ENCODE results near the gene TTYH3. TPM values are rescaled to one million over a fixed set of nuclear protein-coding genes. Genes with fewer than 3 reads are reported as not detected.
A peak's percentile ranks its signal among the peaks of the same experiment; 100 is the strongest.

The TTYH3 gene
- total and polyA plus RNA-seq, 2 donors, result 4.4 to 20.4 TPM

DNA sequence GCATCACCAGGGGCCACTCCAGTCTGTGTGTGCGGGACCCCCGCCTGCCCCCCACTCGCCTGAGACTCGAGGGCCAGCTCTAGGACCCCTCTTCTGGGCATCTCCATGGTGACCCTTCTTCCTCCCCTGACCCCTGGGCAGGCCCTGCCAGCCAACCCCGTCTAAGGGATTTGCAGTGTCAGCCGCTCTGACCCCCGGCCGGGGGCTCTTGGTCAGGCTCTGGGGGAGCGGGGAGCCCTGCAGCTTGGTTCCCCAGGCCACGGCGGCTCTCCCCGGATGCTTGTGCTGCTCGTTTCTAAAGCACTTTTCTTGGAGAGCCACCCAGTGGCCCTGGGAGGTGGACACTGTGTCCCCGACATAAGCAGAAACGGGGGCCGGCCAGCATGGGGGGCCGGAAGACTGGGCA lies 5.3 kb downstream of the TTYH3 start:
- no peak for DNase-seq (ENCODE audit: low read depth in 6 of 9, low spot score in 9 of 9)
- Histone ChIP-seq H3K4me1 (ENCODE audit: control insufficient read depth in 2 of 2, insufficient read depth in 2 of 2, low read length in 2 of 2) (peaks cover 15 to 66% of the 10 kb centered on the region in 2 donors), H3K4me3 (ENCODE audit: low read length in 2 of 2) (no peak overlapping the region), H3K27ac (ENCODE audit: low read depth in 1 of 2, low read length in 1 of 2) (no peak overlapping the region), H3K36me3 (ENCODE audit: control insufficient read depth in 2 of 2, insufficient read depth in 2 of 2, low read length in 1 of 2) (peaks cover 4 to 6% of the 10 kb centered on the region in 2 donors), H3K27me3 (ENCODE audit: control insufficient read depth in 2 of 2, insufficient read depth in 1 of 2, low read length in 1 of 2) (no peaks in the 10 kb centered on the region), H3K9me3 (ENCODE audit: control insufficient read depth in 2 of 2, insufficient read depth in 1 of 2, low read length in 1 of 2) (no peaks in the 10 kb centered on the region)
- 97% methylated on average over 17 of the region's 17 CpGs for WGBS

DNA sequence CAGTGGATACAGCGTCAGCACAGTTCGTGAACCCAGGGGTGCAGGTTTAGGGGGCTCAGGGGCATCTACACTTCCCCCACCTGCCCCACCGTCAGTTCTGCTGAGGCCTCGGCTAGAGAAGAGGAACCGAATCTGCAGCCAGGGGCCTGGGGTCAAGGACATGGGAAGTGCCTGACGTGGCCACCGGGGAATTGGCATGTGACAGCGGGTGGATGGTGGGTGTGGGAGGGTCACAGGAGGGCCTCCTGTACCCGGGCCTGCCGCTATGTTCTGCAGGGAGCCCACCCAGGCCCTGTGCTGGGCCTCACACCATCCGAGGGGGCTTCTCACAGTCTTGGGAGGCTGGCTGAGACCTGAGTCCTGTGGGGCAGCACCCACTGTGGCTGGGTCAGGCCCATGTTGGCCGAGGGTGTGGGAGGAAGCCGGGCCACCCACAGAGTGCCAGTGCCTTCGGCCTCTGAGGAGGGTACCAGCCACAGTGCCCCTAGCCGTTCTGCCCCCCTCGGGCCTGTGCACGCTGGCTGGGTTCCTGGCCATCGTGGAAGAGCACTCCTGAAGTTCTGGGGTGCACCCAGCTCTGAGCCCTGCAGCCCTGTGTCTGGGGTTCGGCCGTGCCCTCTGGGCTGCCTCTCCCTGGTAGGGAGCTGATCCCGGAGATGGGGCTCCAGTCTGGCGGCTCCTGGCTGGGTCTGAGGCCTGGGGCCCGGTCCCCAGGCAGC lies 5.9 kb downstream of the TTYH3 start:
- Histone ChIP-seq H3K27me3 (ENCODE audit: control insufficient read depth in 2 of 2, insufficient read depth in 1 of 2, low read length in 1 of 2) (no peaks in the 10 kb centered on the region), H3K27ac (ENCODE audit: low read depth in 1 of 2, low read length in 1 of 2) (peak overlapping the region in 1 of 2 donors; percentile 50), H3K9me3 (ENCODE audit: control insufficient read depth in 2 of 2, insufficient read depth in 1 of 2, low read length in 1 of 2) (no peaks in the 10 kb centered on the region), H3K36me3 (ENCODE audit: control insufficient read depth in 2 of 2, insufficient read depth in 2 of 2, low read length in 1 of 2) (peaks cover 4 to 6% of the 10 kb centered on the region in 2 donors), H3K4me3 (ENCODE audit: low read length in 2 of 2) (no peak overlapping the region), H3K4me1 (ENCODE audit: control insufficient read depth in 2 of 2, insufficient read depth in 2 of 2, low read length in 2 of 2) (peaks cover 15 to 60% of the 10 kb centered on the region in 2 donors)
- 85% methylated on average over 23 of the region's 23 CpGs for WGBS
- no peak for DNase-seq (ENCODE audit: low read depth in 6 of 9, low spot score in 9 of 9)

DNA sequence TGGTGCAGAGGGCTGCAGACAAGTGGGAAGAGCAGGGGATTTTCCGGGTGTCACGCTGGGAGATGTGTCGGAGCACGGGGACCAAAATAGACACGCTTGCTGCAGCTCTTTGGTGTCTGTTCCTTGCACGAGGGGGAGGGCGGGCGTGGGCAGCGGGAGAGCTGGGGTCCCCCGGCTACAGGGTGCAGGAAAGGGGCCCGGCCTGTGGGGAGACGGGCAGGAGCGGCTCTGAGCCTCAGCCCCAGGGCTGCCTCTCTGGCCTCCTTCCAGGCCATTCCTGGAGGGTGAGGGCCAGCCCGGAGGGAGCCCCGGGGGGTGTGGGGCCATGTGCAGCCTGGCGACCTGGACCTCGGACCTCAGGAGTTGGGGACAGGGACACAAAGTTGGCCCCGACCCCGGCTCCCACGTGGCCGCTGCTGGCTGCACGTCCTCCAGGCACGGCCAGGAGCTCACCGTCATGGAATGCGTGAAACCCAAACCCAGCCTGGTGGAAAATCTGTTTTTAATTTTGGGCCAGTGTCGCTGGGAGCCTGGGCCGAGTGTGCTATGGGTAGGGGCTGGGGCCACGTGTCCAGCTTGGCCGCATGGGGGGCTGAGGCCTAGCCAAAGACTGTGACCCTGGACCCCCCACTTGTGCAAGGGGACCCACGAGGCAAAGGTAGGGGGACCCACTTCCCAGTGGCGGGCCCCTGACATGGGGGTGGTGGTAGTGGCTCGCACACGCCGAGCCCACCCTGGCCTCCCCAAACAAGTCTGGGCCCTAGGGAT lies 6.6 kb downstream of the TTYH3 start:
- DNase-seq (ENCODE audit: low read depth in 6 of 9, low spot score in 9 of 9), result no peak
- H3K9me3 ChIP-seq (ENCODE audit: control insufficient read depth in 2 of 2, insufficient read depth in 1 of 2, low read length in 1 of 2), result no peaks in the 10 kb centered on the region
- H3K27ac ChIP-seq (ENCODE audit: low read depth in 1 of 2, low read length in 1 of 2), result peak overlapping the region; percentile 31 to 50
- peaks cover 8 to 54% of the 10 kb centered on the region in 2 donors for H3K4me1 ChIP-seq (ENCODE audit: control insufficient read depth in 2 of 2, insufficient read depth in 2 of 2, low read length in 2 of 2)
- no peak overlapping the region for H3K4me3 ChIP-seq (ENCODE audit: low read length in 2 of 2)
- H3K36me3 ChIP-seq (ENCODE audit: control insufficient read depth in 2 of 2, insufficient read depth in 2 of 2, low read length in 1 of 2), result peaks cover 4 to 6% of the 10 kb centered on the region in 2 donors
- WGBS, result 95% methylated on average over 34 of the region's 34 CpGs
- H3K27me3 ChIP-seq (ENCODE audit: control insufficient read depth in 2 of 2, insufficient read depth in 1 of 2, low read length in 1 of 2), result no peaks in the 10 kb centered on the region

DNA sequence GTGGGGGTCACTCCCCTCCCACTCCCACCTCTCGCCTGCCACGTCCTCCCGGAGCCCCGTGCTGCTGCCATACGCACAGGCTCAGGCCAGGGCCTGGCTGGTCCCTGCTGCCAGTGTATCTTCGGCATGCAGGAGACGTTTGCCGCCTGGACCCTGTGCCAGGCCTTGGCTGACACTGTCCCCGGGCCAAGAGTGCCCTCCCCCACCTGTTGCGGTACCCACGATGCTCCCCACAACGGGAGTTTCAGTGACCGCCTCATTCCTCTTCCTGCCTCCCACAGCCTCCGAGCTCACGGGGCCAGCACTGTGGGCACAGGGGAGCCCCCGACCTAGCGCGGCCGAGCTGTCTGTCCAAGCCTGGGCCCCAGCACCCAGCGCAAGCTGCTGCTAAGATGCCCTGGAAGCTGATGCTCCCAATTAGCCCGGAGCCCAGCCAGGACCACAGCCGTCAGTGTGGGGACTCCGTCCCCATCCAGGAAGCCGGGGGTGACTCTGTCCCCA lies 7.4 kb downstream of the TTYH3 start:
- Histone ChIP-seq H3K27me3 (ENCODE audit: control insufficient read depth in 2 of 2, insufficient read depth in 1 of 2, low read length in 1 of 2) (no peaks in the 10 kb centered on the region), H3K9me3 (ENCODE audit: control insufficient read depth in 2 of 2, insufficient read depth in 1 of 2, low read length in 1 of 2) (no peaks in the 10 kb centered on the region), H3K27ac (ENCODE audit: low read depth in 1 of 2, low read length in 1 of 2) (no peak overlapping the region), H3K36me3 (ENCODE audit: control insufficient read depth in 2 of 2, insufficient read depth in 2 of 2, low read length in 1 of 2) (peaks cover 4 to 6% of the 10 kb centered on the region in 2 donors), H3K4me1 (ENCODE audit: control insufficient read depth in 2 of 2, insufficient read depth in 2 of 2, low read length in 2 of 2) (peaks cover 0 to 54% of the 10 kb centered on the region in 2 donors), H3K4me3 (ENCODE audit: low read length in 2 of 2) (no peak overlapping the region)
- DNase-seq (ENCODE audit: low read depth in 6 of 9, low spot score in 9 of 9), result no peak
- WGBS, result 91% methylated on average over 24 of the region's 24 CpGs

DNA sequence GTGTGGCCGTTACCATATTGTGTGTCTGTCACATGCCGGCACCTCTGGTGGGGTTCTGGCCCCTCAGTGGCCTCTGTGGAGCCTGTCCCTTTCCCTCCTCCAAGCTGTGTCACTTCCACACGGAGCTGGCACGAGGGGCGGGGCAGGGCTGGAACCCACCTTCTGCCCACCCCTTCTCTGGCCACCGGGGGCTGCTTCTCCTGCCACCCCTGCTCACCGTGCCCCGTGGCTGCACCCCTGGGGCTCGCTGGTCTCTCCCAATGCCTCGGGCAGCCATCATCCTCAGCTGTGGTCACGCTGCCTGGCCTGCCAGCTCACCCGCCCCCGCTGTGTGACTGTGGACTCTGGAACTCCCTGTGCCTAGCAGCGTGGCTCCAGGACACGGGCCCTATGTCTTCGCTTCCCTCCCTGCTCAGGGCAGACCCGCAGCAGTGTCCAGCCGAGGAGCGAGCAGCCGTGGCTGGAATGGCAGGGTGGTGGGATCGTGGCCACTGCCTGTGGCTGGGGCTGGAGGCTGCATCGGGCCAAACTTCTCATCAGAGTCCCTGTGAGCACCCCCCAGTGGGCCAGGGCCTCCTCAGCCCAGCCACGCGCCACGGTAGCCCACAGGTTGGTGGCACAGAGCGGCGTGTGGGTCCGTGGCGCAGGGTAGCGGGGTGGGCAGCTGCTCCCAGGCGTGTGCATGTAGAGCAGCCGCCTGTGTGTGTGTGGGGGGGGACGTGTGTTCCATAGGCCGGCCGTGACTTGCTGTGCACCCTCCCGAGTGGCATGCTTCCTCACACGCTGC lies 8.1 kb downstream of the TTYH3 start:
- Histone ChIP-seq H3K27ac (ENCODE audit: low read depth in 1 of 2, low read length in 1 of 2) (no peak overlapping the region), H3K36me3 (ENCODE audit: control insufficient read depth in 2 of 2, insufficient read depth in 2 of 2, low read length in 1 of 2) (peaks cover 4 to 6% of the 10 kb centered on the region in 2 donors), H3K4me3 (ENCODE audit: low read length in 2 of 2) (no peak overlapping the region), H3K9me3 (ENCODE audit: control insufficient read depth in 2 of 2, insufficient read depth in 1 of 2, low read length in 1 of 2) (no peaks in the 10 kb centered on the region), H3K4me1 (ENCODE audit: control insufficient read depth in 2 of 2, insufficient read depth in 2 of 2, low read length in 2 of 2) (peaks cover 2 to 57% of the 10 kb centered on the region in 2 donors), H3K27me3 (ENCODE audit: control insufficient read depth in 2 of 2, insufficient read depth in 1 of 2, low read length in 1 of 2) (no peaks in the 10 kb centered on the region)
- DNase-seq (ENCODE audit: low read depth in 6 of 9, low spot score in 9 of 9), result no peak
- 95% methylated on average over 37 of the region's 37 CpGs for WGBS

DNA sequence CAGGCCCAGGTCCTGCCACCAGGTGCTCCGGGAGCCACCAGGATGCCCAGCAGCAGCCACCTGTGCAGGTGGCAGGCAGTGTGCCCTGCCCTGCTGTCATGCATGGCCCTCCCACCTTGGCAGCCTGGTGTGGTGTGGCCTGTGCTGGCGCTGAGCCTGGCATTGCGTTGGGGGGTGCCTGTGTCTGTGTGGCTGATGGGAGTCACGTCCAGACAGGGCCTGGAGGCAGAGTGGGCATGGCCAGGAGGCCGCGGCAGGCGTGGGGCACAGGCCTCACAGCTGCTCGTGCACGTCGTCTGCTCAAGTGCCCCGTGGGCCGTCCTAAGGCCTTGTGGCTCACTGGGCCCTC lies 8.7 kb downstream of the TTYH3 start:
- no peak overlapping the region for H3K4me3 ChIP-seq (ENCODE audit: low read length in 2 of 2)
- no peaks in the 10 kb centered on the region for H3K27me3 ChIP-seq (ENCODE audit: control insufficient read depth in 2 of 2, insufficient read depth in 1 of 2, low read length in 1 of 2)
- no peak overlapping the region for H3K27ac ChIP-seq (ENCODE audit: low read depth in 1 of 2, low read length in 1 of 2)
- H3K4me1 ChIP-seq (ENCODE audit: control insufficient read depth in 2 of 2, insufficient read depth in 2 of 2, low read length in 2 of 2), result peaks cover 8 to 59% of the 10 kb centered on the region in 2 donors
- WGBS, result 94% methylated on average over 12 of the region's 12 CpGs
- no peaks in the 10 kb centered on the region for H3K9me3 ChIP-seq (ENCODE audit: control insufficient read depth in 2 of 2, insufficient read depth in 1 of 2, low read length in 1 of 2)
- peaks cover 4 to 6% of the 10 kb centered on the region in 2 donors for H3K36me3 ChIP-seq (ENCODE audit: control insufficient read depth in 2 of 2, insufficient read depth in 2 of 2, low read length in 1 of 2)
- no peak for DNase-seq (ENCODE audit: low read depth in 6 of 9, low spot score in 9 of 9)

DNA sequence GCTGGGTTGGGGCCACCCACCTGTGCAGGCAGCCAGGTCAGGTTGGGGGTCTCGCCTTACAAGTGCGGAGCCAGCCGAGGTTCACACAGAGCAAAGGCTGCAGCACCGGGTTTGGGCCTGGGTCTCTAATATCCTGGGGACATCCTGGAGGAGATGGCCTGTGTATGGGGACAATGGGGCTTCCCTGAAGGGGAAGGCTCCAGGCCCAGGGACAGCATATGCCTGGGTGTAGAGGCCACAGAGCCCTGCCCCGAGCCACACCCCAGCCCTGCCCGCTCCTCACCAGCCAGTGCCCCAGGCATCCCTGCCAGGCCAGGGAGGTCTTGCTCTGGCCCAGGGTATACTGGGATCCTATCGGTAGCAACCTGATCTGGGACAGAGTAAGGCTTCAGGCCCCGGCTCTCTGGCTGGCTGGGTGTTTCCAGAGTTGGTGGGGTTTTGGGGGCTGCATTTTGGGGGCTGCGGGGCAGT lies 9.1 kb downstream of the TTYH3 start:
- Histone ChIP-seq H3K4me1 (ENCODE audit: control insufficient read depth in 2 of 2, insufficient read depth in 2 of 2, low read length in 2 of 2) (peaks cover 10 to 62% of the 10 kb centered on the region in 2 donors), H3K27me3 (ENCODE audit: control insufficient read depth in 2 of 2, insufficient read depth in 1 of 2, low read length in 1 of 2) (no peaks in the 10 kb centered on the region), H3K4me3 (ENCODE audit: low read length in 2 of 2) (no peak overlapping the region), H3K9me3 (ENCODE audit: control insufficient read depth in 2 of 2, insufficient read depth in 1 of 2, low read length in 1 of 2) (no peaks in the 10 kb centered on the region), H3K27ac (ENCODE audit: low read depth in 1 of 2, low read length in 1 of 2) (peak overlapping the region in 1 of 2 donors; percentile 47), H3K36me3 (ENCODE audit: control insufficient read depth in 2 of 2, insufficient read depth in 2 of 2, low read length in 1 of 2) (peaks cover 2 to 3% of the 10 kb centered on the region in 2 donors)
- no peak for DNase-seq (ENCODE audit: low read depth in 6 of 9, low spot score in 9 of 9)
- WGBS, result 91% methylated on average over 9 of the region's 9 CpGs

DNA sequence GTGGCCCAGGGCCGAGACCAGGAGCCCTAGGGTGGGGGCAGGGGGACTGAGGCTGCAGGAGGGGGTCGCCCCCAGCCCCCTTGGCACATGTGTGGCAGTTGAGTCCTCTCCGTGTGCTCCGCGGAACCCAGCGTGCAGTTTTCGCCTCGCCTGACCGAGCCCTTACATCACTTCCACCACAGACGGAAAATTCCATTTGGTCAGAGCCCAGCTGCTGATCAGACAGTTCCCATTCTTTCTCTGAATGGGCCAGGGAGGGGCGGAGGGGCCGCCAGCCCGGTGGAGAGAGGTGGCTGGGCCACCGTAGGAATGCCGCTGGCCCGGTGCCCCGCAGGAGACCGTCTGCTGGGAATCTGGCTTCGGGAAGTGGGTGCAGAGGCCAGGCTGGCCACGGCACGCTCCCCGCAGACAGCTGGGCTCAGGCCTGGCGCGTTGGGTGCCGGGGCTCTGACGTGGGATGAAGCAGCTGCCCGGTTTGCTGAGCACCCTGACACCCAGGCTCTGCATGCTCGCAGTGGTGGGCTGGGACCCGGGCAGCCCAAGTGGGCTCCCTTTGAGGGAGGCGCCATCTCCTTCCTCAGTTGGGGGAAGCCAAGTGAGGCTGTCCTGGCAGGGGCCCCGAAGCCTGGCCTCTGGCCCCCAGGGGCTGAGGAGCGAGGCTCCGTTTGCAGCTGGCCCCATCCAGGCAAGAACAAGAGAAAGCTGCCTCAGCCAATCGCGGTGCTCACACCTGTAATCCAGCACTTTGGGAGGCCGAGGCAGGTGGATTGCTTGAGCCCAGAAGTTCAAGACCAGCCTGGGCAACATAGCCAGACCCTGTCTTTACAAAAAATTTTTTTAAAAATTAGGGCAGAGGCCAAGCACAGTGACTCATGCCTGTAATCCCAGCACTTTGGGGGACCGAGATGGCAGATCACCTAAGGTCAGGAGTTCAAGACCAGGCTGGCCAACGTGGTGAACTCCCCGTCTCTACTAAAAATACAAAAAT lies 9.9 kb downstream of the TTYH3 start:
- Histone ChIP-seq H3K4me1 (ENCODE audit: control insufficient read depth in 2 of 2, insufficient read depth in 2 of 2, low read length in 2 of 2) (peaks cover 10 to 62% of the 10 kb centered on the region in 2 donors), H3K27me3 (ENCODE audit: control insufficient read depth in 2 of 2, insufficient read depth in 1 of 2, low read length in 1 of 2) (no peaks in the 10 kb centered on the region), H3K4me3 (ENCODE audit: low read length in 2 of 2) (no peak overlapping the region), H3K9me3 (ENCODE audit: control insufficient read depth in 2 of 2, insufficient read depth in 1 of 2, low read length in 1 of 2) (no peaks in the 10 kb centered on the region), H3K27ac (ENCODE audit: low read depth in 1 of 2, low read length in 1 of 2) (peak overlapping the region in 1 of 2 donors; percentile 70), H3K36me3 (ENCODE audit: control insufficient read depth in 2 of 2, insufficient read depth in 2 of 2, low read length in 1 of 2) (peaks cover 0 to 3% of the 10 kb centered on the region in 2 donors)
- 90% methylated on average over 39 of the region's 39 CpGs for WGBS
- peak in 1 of 9 donors; percentile 41 for DNase-seq (ENCODE audit: low read depth in 6 of 9, low spot score in 9 of 9)

All from thymus (tissue), 11 donors.